Thymus (tissue), 11 donors: ENCODE results near the gene EEF1A2. TPM values are rescaled to one million over a fixed set of nuclear protein-coding genes. Genes with fewer than 3 reads are reported as not detected.

Experiments
- DNase-seq, 9 donors: peaks; one replicate each; pipeline ENCODE4 v3.0.0-alpha.2; 2013; ENCODE audit warnings: low spot score in 9 of 9, low read depth in 6 of 9, missing footprints in 1 of 9
- H3K27ac ChIP-seq, 2 donors: one replicate each; pipeline ENCODE4 v1.5.1; 2013; ENCODE audit warnings: control low read depth in 1 of 2, low read depth in 1 of 2, low read length in 1 of 2, mild to moderate bottlenecking in 1 of 2, moderate library complexity in 1 of 2
- H3K27me3 ChIP-seq, 2 donors: one replicate each; pipeline ENCODE4 v1.5.1; 2013; ENCODE audit warnings: low read length in 1 of 2; ENCODE audit not compliant: control insufficient read depth in 2 of 2, insufficient read depth in 1 of 2
- H3K36me3 ChIP-seq, 2 donors: one replicate each; pipeline ENCODE4 v1.5.1; 2013; ENCODE audit warnings: low read length in 1 of 2, mild to moderate bottlenecking in 1 of 2, moderate library complexity in 1 of 2; ENCODE audit not compliant: control insufficient read depth in 2 of 2, insufficient read depth in 2 of 2
- H3K4me1 ChIP-seq, 2 donors: one replicate each; pipeline ENCODE4 v1.5.1; 2013; ENCODE audit warnings: low read length in 2 of 2; ENCODE audit not compliant: control insufficient read depth in 2 of 2, insufficient read depth in 2 of 2
- H3K4me3 ChIP-seq, 2 donors: one replicate each; pipeline ENCODE4 v1.5.1; 2013; ENCODE audit warnings: low read length in 2 of 2, control low read depth in 1 of 2, mild to moderate bottlenecking in 1 of 2
- H3K9me3 ChIP-seq, 2 donors: one replicate each; pipeline ENCODE4 v1.5.1; 2013; ENCODE audit warnings: low read length in 1 of 2, mild to moderate bottlenecking in 1 of 2; ENCODE audit not compliant: control insufficient read depth in 2 of 2, insufficient read depth in 1 of 2
- WGBS: extraction: QIAGEN DNeasy Blood & Tissue Kit; methylation state at CpG from one replicate; pipeline ENCODE4 v1.1.7; 2013; 5-methylcytosine and 5-hydroxymethylcytosine counted together
- polyA plus RNA-seq: library from polyadenylated mRNA; stranded (reverse); fragments of 200-250 nt; gene quantifications from one replicate; pipeline ENCODE4 v1.2.3, GENCODE V29; 2013
- total RNA-seq: library from RNA; stranded (reverse); fragments of 120-200 nt; gene quantifications from one replicate; pipeline ENCODE4 v1.2.4, GENCODE V29; 2013
- donor health status: healthy.

The EEF1A2 gene
- total and polyA plus RNA-seq, 2 donors: 0.19 to 2.2 TPM

DNA sequence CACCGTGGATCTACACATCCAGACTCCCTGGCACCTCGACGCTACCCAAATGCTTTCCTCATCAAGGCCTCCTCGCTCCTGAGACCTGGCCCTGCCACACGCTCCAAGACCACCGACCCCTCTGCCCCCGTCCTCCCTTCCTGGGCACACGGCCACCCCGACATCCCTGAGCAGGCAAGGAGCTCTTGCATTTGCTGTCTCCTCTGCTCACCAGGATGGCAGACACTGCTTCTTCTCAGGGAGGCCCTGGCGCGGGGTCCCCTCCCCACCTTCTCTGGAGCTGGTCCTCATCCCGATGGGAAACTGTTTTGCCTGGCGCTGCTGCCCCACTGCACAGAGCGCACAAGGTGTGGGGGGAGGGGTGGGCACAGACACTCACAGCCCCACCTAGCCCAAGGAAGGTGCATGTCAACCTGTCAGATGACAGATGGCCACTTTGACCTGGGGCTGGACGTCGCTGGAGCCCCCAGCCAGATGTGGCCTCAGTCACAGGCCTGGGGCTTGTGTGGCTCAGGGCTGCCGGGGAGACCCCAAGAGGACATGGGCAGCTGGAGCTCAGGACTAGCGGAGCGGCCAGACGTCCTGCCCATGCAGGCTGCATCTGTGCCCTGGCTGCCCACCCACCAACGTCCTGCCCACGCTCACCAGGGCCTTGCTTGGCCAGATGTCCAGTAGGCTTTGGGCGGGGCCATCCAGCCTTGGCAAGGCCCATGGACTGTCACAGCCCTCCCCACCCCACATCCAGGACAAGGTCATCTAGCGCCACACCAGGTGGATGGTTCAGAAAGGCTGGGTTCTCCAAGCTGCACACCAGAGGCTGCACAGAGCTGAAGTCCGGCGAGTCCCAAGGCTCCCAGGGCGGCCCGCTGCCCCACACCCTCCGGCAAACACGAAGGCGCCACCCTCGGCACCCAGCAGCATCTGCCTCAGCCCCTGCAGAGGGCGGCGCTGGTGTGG lies 20.3 kb downstream of the EEF1A2 start:
- no peak for DNase-seq
- H3K4me1 ChIP-seq: no peaks in the 10 kb centered on the region
- 91% methylated on average over 34 of the region's 34 CpGs for WGBS
- H3K27me3 ChIP-seq: peaks cover 20 to 84% of the 10 kb centered on the region in 2 donors
- no peak overlapping the region for H3K4me3 ChIP-seq
- H3K27ac ChIP-seq: no peak overlapping the region
- H3K36me3 ChIP-seq: no peaks in the 10 kb centered on the region
- H3K9me3 ChIP-seq: peaks cover 0 to 1% of the 10 kb centered on the region in 2 donors

DNA sequence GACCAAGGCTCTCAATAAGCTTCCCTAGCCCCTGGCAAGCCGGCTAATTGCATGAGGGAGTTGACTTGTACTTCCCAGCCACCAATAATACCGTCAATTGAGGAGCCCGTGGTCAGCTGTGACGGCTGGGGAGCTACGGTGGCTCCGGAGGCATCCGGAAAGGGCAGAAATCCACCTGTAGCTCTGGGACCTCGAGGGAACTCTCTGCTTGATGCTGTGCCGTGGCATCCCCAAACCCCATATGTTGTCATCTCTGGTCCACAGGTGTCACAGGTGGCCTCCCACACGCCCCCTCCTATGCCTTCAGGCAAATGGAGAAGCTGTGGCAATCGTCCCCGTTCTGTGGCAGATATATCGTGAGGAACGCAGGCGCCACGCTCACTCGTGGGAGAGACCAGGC lies 20.9 kb downstream of the EEF1A2 start:
- H3K27me3 ChIP-seq: peaks cover 27 to 87% of the 10 kb centered on the region in 2 donors
- no peaks in the 10 kb centered on the region for H3K36me3 ChIP-seq
- no peak overlapping the region for H3K27ac ChIP-seq
- DNase-seq: no peak
- H3K4me3 ChIP-seq: no peak overlapping the region
- peaks cover 0 to 1% of the 10 kb centered on the region in 2 donors for H3K9me3 ChIP-seq
- no peaks in the 10 kb centered on the region for H3K4me1 ChIP-seq
- WGBS: 76% methylated on average over 17 of the region's 17 CpGs

DNA sequence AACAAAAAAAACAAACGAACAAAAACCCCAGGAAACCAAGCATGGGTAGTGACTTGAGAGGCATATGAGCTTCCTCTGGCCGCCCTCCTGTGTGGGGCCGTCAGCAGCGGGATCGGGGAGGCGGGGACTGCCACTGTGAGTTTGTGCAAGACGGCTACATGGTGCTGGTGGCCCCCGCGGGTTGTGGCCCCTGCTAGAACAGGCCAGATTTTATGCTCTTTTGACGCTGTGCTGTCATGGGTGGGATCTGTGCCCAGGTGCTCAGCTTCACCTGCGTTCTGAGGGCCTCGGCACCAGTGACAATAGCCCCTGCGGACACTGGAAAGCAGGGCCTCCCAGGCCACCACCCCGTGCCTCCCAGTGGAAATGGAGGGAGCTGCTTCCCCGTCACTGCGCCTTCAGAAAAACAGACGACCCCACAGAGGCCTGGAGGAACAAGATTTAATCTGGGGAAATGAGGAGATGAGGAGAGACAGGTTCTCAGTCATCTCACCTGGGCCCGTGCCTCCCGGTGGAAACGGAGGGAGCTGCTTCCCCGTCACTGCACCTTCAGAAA lies 21.7 kb downstream of the EEF1A2 start:
- no peak for DNase-seq

DNA sequence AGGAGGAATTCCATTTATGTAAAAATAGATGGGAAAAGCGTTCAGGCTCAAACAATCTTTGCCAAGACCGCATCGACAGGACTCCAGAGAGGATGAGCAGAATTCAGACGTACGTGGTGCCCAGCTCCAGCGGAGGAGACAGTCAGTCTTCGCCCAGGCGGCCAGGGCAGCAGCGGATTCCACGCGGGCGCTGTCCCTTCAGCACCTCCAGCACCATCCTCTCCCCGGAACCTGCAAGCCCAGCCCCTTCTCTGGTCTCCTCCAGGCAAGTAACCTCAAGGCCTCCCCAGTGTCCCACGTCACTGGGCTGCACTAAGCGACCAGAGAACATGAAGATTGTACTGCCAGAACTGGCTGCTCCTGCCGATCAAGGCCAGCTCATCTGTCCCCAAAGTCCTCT lies 23.7 kb downstream of the EEF1A2 start:
- Histone ChIP-seq H3K4me3 (no peak overlapping the region), H3K27me3 (peaks cover 50 to 90% of the 10 kb centered on the region in 2 donors), H3K9me3 (peaks cover 0 to 1% of the 10 kb centered on the region in 2 donors), H3K36me3 (no peaks in the 10 kb centered on the region), H3K27ac (no peak overlapping the region), H3K4me1 (no peaks in the 10 kb centered on the region)
- WGBS: 20% methylated on average over 16 of the region's 16 CpGs
- DNase-seq: no peak

More for the DNA sequence above, 21.7 kb downstream of the EEF1A2 start:
- WGBS: 41% methylated on average over 21 of the region's 21 CpGs
- no peaks in the 10 kb centered on the region for H3K4me1 ChIP-seq
- no peak overlapping the region for H3K4me3 ChIP-seq
- H3K36me3 ChIP-seq: no peaks in the 10 kb centered on the region
- H3K9me3 ChIP-seq: peaks cover 0 to 1% of the 10 kb centered on the region in 2 donors
- no peak overlapping the region for H3K27ac ChIP-seq
- H3K27me3 ChIP-seq: peaks cover 32 to 82% of the 10 kb centered on the region in 2 donors

DNA sequence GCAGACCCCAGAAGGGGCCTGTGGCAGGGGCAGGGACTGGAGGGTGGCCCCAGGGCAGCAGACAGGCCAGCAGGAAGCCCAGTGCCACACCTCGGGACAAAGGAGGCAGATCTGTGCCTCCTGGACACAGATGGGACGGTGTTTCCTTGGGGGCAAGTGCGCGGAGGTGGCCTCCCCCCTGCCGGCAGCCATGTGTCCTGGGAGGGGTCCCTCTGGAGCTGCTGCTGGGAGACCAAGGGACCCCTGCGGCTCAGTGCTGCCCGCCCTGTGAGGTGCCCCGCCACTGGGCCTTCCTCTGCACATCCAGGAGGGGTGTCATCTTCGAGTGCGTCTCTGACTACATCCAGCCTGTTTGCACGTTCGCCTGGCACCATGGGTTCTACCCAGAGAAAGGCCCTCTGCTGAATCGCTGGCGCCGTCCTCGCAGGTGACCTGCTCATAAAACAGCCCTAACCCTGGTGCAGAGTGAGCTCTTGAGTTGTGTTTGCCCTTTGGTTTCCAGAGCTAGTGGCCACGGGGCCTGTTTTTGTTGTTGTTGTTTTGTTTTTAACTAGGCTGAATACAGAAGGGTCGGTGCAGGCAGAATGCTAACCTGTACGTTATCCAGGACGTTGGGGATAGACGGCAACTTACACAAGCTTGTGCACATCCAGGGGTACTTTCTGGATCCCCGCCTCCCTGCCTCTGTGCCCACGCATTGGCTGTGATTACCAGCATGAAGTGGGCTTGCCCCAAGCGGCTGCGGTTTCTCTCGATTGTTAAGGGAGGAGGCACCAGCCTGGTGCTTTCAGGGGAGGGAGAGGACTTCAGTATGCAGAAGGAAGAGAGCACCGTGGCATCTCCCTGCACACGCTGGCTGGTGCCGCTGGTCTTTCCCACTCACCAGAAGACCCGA lies 25.1 kb downstream of the EEF1A2 start:
- no peak for DNase-seq
- Histone ChIP-seq H3K9me3 (peaks cover 0 to 1% of the 10 kb centered on the region in 2 donors), H3K4me3 (no peak overlapping the region), H3K27me3 (peaks cover 59 to 92% of the 10 kb centered on the region in 2 donors), H3K27ac (no peak overlapping the region), H3K36me3 (no peaks in the 10 kb centered on the region), H3K4me1 (no peaks in the 10 kb centered on the region)
- WGBS: 42% methylated on average over 30 of the region's 30 CpGs

DNA sequence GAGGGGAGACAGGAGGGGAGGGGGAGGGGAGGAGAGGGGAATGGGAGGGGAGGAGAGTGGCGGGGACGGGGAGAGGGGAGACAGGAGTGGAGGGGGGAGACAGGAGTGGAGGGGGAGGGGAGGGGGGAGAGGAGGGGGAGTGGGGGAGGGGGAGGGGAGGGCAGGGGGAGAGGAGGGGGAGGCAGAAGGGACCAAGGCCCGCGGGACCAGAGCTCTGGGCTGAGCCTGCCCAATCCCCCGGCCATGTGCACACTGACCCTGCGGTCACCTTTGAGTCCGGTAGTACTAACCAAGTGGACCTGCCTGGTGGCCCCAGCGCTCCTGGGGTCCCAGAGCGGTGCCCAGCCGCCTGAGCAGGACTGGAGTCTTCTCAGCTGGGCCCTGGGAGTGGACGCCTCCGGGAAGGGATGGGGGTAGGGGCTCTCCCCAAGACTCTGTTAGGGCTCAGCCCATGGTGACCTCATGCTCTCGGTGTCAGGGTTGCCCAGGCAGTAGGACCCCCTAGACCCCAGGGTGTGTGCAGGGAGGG lies 26.0 kb downstream of the EEF1A2 start:
- Histone ChIP-seq H3K4me3 (no peak overlapping the region), H3K27me3 (peaks cover 59 to 90% of the 10 kb centered on the region in 2 donors), H3K9me3 (peaks cover 0 to 1% of the 10 kb centered on the region in 2 donors), H3K4me1 (no peaks in the 10 kb centered on the region), H3K36me3 (no peaks in the 10 kb centered on the region), H3K27ac (no peak overlapping the region)
- 68% methylated on average over 11 of the region's 13 CpGs for WGBS
- DNase-seq: no peak

DNA sequence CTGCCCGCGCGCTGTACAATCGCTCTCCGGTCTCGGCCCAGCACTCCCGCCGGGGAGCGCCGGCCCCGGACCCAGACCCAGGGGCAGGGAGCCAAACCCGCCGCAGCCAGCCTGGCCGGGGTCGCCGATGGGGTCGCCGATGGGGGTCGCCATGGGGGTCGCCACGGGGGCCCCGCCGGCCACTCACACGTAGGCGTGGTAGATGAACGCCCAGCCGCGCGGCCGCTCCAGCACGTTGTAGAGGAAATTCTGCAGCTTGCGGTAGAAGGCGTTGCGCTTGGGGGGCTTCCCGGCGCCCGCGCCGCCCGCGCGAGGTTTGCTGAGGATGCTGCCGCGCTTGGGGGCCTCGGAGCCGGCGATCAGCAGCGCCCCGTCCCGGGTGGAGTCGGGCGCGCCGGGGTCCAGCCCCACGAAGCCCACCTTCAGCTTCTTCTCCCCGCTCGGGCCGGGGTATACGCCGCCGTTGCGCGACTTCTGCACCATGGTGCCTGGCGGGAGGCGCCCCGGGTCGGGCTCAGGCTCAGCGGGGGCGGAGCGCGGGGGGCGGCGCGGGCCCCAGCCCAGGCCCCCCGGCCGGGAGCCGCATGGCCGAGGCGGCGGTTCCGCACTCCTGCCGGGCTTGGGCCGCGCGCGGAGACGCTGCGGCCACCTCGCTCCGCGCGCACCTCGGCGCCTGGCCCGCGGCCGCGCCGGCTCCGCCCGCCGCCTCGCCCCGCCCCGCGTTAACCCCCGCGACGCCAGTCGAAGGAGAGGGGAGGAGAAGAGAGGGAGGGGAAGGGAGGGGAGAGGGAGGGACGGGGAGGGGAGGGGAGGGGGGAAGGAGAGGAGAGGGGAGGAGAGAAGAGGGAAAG lies 26.7 kb downstream of the EEF1A2 start, which contains the start of gene KCNQ2:
Gene KCNQ2, minus strand, starts transcription at position 675 of the 851 bp plus-strand sequence. Its CDS starts 192 bp downstream, at position 483.
- Histone ChIP-seq H3K4me1 (no peaks in the 10 kb centered on the region), H3K27ac (no peak within 1 kb of the TSS), H3K36me3 (no peaks in the 10 kb centered on the region), H3K4me3 (peak within 1 kb of the TSS in 1 of 2 donors; percentile 36), H3K27me3 (peaks cover 59 to 88% of the 10 kb centered on the region in 2 donors), H3K9me3 (peaks cover 0 to 1% of the 10 kb centered on the region in 2 donors)
- DNase-seq: no peak
- under 1% methylated on average over 109 of the region's 111 CpGs for WGBS

DNA sequence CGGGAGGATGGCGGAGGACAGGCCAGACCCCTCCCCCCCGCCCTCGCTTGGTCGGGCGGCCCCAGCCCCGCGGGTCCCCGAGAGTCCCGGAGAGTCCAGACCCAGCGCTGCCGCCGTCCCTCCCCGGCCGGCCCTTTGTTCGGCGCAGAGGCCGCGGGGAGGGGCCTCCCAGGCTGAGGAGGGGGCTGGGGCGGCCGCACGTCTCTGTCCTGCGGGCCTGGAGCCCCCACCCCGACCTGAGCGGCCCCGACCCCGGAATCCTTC lies 27.2 kb downstream of the EEF1A2 start:
- Histone ChIP-seq H3K27ac (no peak overlapping the region), H3K4me3 (no peak overlapping the region), H3K4me1 (no peaks in the 10 kb centered on the region), H3K27me3 (peaks cover 59 to 87% of the 10 kb centered on the region in 2 donors), H3K36me3 (no peaks in the 10 kb centered on the region), H3K9me3 (peaks cover 0 to 1% of the 10 kb centered on the region in 2 donors)
- WGBS: 3% methylated on average over 25 of the region's 27 CpGs
- no peak for DNase-seq
